Parathyroid adenoma (tissue), 2 donors: Measurements from ENCODE around the gene DCUN1D3.

Experiments used
- H2AFZ ChIP-seq: fragments of 300-600 bp; sonication (generic); one replicate; pipeline ENCODE4 v1.7.0; 2017; ENCODE audit warnings: antibody characterized with exemption, mild to moderate bottlenecking
- H3K27ac ChIP-seq: fragments of 300-600 bp; sonication (generic); one replicate; pipeline ENCODE4 v1.7.0; 2017
- H3K27me3 ChIP-seq: fragments of 300-600 bp; sonication (generic); one replicate; pipeline ENCODE4 v1.7.0; 2017; ENCODE audit warnings: low read length; ENCODE audit not compliant: control insufficient read depth, insufficient read depth
- H3K36me3 ChIP-seq: fragments of 300-600 bp; sonication (generic); one replicate; pipeline ENCODE4 v1.7.0; 2017; ENCODE audit warnings: low read length; ENCODE audit not compliant: control insufficient read depth, insufficient read depth
- H3K4me1 ChIP-seq: fragments of 300-600 bp; sonication (generic); one replicate; pipeline ENCODE4 v1.7.0; 2017; ENCODE audit warnings: control low read depth
- H3K4me2 ChIP-seq: fragments of 300-600 bp; sonication (generic); one replicate; pipeline ENCODE4 v1.7.0; 2017; ENCODE audit warnings: low read length
- H3K4me3 ChIP-seq: fragments of 300-600 bp; sonication (generic); one replicate; pipeline ENCODE4 v1.7.0; 2017; ENCODE audit warnings: low read depth, low read length
- H3K79me2 ChIP-seq: fragments of 300-600 bp; sonication (generic); one replicate; pipeline ENCODE4 v1.7.0; 2017; ENCODE audit warnings: control low read depth
- H3K9ac ChIP-seq: fragments of 300-600 bp; sonication (generic); one replicate; pipeline ENCODE4 v1.7.0; 2017; ENCODE audit warnings: mild to moderate bottlenecking
- H3K9me3 ChIP-seq: fragments of 300-600 bp; sonication (generic); one replicate; pipeline ENCODE4 v1.7.0; 2017; ENCODE audit warnings: low read length; ENCODE audit not compliant: control insufficient read depth
- TF ChIP-seq, protein P1 (sequence below): fragments of 300-600 bp; sonication (generic); IDR thresholded peaks from one replicate; pipeline ENCODE4 v1.7.0; 2017; ENCODE audit warnings: antibody characterized with exemption, mild to moderate bottlenecking
- donor health status: primary hyperparathyroidism.

DCUN1D3 gene

DNA sequence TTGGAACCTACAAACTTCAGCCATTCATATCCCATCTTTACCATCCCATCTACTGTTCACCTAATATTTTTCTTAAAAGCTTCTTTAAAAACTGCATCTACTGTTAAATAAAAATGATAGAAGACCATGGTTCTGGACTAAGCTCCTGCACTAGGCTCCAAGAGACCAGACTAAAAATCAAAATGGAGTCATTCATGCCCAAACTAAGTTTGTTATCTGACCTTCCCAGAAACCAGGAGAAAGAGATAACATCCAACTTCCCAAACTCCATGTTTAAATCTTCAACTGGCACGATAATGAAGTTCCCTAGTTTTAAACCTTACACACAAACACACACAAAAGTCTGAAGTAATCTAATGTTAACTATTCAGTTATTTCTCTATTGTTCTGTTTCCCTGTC lies 13.8 kb downstream of the DCUN1D3 start:
- Histone ChIP-seq H3K27ac (no peak overlapping the region), H2AFZ (no peak overlapping the region), H3K4me1 (no peaks in the 10 kb centered on the region), H3K9ac (no peak overlapping the region), H3K9me3 (no peaks in the 10 kb centered on the region), H3K79me2 (peaks cover 45% of the 10 kb centered on the region), H3K36me3 (no peaks in the 10 kb centered on the region), H3K27me3 (no peaks in the 10 kb centered on the region), H3K4me3 (no peak overlapping the region), H3K4me2 (no peak overlapping the region)
- TF ChIP-seq, protein P1, sequence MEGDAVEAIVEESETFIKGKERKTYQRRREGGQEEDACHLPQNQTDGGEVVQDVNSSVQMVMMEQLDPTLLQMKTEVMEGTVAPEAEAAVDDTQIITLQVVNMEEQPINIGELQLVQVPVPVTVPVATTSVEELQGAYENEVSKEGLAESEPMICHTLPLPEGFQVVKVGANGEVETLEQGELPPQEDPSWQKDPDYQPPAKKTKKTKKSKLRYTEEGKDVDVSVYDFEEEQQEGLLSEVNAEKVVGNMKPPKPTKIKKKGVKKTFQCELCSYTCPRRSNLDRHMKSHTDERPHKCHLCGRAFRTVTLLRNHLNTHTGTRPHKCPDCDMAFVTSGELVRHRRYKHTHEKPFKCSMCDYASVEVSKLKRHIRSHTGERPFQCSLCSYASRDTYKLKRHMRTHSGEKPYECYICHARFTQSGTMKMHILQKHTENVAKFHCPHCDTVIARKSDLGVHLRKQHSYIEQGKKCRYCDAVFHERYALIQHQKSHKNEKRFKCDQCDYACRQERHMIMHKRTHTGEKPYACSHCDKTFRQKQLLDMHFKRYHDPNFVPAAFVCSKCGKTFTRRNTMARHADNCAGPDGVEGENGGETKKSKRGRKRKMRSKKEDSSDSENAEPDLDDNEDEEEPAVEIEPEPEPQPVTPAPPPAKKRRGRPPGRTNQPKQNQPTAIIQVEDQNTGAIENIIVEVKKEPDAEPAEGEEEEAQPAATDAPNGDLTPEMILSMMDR: no peak

DNA sequence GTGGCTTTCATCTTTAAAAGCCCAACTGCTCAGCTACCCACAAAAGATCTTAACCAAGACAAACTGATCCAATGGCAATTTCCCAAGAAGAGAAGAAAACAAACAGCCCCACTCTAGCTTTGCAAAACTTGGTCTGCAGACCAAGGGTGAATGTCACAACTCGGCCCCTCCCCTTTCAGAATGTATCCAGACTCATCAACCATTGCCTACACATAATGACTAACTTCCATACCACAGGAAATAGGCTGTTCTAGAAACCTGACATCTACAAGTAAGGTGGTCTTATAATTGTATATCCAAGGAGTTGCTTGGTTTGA lies 16.0 kb downstream of the DCUN1D3 start:
- peaks cover 3% of the 10 kb centered on the region for H3K4me1 ChIP-seq
- no peak overlapping the region for H3K4me3 ChIP-seq
- no peaks in the 10 kb centered on the region for H3K36me3 ChIP-seq
- H3K79me2 ChIP-seq: peaks cover 27% of the 10 kb centered on the region
- H3K9ac ChIP-seq: no peak overlapping the region
- H3K27me3 ChIP-seq: no peaks in the 10 kb centered on the region
- H3K9me3 ChIP-seq: no peaks in the 10 kb centered on the region
- H3K27ac ChIP-seq: no peak overlapping the region
- H3K4me2 ChIP-seq: peak overlapping the region; percentile 2
- TF ChIP-seq, protein P1: no peak
- no peak overlapping the region for H2AFZ ChIP-seq

DNA sequence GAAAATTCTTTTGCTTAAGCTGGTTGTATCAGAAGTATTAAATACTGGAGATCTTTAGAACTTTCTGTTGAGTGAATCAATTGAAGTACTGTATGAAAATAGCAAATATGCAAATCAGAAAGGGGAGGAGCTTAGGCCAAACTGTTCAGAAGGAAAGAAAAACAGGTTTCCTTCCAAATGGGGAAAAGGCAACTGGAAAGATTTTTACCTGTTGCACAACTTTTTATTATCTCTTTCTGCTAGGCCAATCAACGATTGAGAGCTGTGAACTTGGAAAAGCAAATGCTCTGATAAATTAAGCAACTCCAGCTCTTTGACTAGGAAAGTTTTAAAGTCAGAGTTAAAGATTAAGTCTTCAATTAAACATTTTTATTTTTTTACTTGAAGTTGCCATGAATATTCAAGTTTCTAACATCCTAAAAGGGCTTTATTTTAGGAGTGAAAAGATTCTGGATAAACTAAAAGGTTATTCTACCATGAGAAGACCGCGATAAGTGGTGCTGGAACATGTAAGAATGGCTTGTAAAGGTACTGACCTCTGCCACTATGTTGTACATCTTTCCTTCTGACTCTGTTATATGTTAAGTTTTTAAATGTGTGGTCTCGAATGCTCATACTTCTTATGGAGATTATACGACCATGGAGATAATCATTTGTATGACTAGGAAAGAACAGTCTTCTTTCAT lies 16.5 kb downstream of the DCUN1D3 start:
- Histone ChIP-seq H3K4me1 (peaks cover 8% of the 10 kb centered on the region), H3K4me2 (peak overlapping the region; percentile 2), H3K4me3 (no peak overlapping the region), H3K27ac (no peak overlapping the region), H3K36me3 (no peaks in the 10 kb centered on the region), H3K9ac (no peak overlapping the region), H2AFZ (no peak overlapping the region), H3K9me3 (no peaks in the 10 kb centered on the region), H3K79me2 (peaks cover 27% of the 10 kb centered on the region), H3K27me3 (no peaks in the 10 kb centered on the region)
- TF ChIP-seq, protein P1: no peak

DNA sequence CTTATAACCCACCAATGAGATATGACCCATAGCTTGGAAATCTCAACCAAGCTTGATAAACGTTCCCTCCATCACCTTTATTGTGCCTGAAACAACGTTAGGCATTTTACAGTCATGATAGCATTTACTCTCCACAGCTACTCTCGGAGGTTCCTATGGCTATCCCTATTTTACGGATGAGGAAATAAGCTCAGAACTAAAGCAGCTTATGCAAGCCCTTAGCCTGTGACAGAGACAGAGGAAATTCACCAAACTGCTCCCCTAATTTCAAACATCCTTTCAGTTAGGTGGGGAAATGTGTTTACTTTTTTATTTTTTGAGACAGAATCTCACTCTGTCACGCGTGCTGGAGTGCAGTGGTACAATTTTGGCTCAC lies 18.7 kb downstream of the DCUN1D3 start:
- no peak overlapping the region for H3K9ac ChIP-seq
- peaks cover 10% of the 10 kb centered on the region for H3K4me1 ChIP-seq
- H3K27me3 ChIP-seq: no peaks in the 10 kb centered on the region
- H3K9me3 ChIP-seq: no peaks in the 10 kb centered on the region
- TF ChIP-seq, protein P1: no peak
- H3K4me3 ChIP-seq: no peak overlapping the region
- no peak overlapping the region for H2AFZ ChIP-seq
- H3K27ac ChIP-seq: no peak overlapping the region
- no peaks in the 10 kb centered on the region for H3K36me3 ChIP-seq
- peaks cover 25% of the 10 kb centered on the region for H3K79me2 ChIP-seq
- H3K4me2 ChIP-seq: no peak overlapping the region

DNA sequence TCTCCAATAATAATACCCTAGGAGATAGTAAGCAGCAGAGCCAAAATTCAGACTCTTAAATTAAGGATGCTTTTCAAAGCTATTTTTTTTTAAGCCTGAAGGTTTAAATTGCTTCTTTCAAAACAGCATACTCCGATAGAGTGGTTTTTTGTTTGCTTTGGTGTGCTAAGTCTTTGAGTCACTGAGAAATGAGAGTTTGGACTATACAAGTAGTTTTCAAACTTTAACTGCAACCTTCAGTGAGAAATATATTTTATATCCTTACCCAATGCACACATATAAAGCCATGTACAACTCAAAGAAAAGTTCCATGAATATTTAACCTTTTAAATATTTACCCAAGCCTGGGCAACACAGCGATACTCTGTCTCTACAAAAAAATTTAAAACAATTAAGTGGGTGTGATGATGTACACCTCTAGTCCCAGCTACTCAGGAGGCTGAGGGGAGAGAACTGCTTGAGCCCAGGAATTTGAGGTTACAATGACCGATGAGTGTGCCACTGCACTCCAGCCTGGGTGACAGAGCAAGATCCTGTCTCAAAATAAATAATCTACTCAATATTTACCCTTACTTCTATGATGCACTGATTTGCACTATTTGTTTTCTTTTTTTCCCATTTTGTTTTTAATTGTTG lies 19.2 kb downstream of the DCUN1D3 start:
- H3K79me2 ChIP-seq: peaks cover 27% of the 10 kb centered on the region
- no peak overlapping the region for H3K4me2 ChIP-seq
- no peak overlapping the region for H3K9ac ChIP-seq
- H3K27me3 ChIP-seq: no peaks in the 10 kb centered on the region
- no peak overlapping the region for H3K27ac ChIP-seq
- no peaks in the 10 kb centered on the region for H3K36me3 ChIP-seq
- H3K4me1 ChIP-seq: peaks cover 10% of the 10 kb centered on the region
- H2AFZ ChIP-seq: no peak overlapping the region
- H3K9me3 ChIP-seq: no peaks in the 10 kb centered on the region
- TF ChIP-seq, protein P1: no peak
- no peak overlapping the region for H3K4me3 ChIP-seq
